Activated T-cell treated with anti-CD3 and anti-CD28 coated beads, Interleukin-2, amount 50 U/mL, for 1 hour (primary cell): Measurements from ENCODE around the gene PAK2.
"Not testable (repeated sequence)": the region's sequence is repeated elsewhere in the genome, so short reads cannot be mapped to it uniquely, and the experiment has no call there.

Experiments
- DNase-seq: peaks from one replicate; pipeline ENCODE4 v3.0.0-alpha.2; 2020

The PAK2 gene

GRCh38 chr3:196790636-196791035 is 51.0 kb downstream of the PAK2 start:
- no peak for DNase-seq

- no peak for DNase-seq
These were observed 53.1 kb downstream of the PAK2 start for GRCh38 chr3:196792771-196793170.

- no peak for DNase-seq
These were observed 53.6 kb downstream of the PAK2 start for GRCh38 chr3:196793246-196793645.

DNA sequence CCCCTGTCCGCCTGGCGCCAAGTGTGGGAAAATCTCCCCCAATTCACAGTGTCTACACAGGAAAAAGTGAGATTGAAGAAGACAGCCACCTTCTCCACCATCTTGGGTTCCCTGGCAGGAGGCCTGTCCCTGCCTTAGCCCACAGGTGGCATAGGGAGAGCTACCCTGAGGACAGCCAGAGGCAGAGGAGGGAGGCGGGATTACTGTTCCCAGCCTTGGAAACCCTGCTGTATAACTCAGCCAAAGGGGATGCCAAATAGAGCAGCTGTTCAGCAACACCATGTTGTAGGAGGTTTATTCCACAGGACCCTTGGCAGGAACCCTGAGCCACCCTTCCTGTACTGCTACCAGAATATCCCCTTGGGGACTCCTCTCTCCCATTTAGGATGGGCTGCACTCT is 54.8 kb downstream of the PAK2 start:
- DNase-seq: no peak

DNA sequence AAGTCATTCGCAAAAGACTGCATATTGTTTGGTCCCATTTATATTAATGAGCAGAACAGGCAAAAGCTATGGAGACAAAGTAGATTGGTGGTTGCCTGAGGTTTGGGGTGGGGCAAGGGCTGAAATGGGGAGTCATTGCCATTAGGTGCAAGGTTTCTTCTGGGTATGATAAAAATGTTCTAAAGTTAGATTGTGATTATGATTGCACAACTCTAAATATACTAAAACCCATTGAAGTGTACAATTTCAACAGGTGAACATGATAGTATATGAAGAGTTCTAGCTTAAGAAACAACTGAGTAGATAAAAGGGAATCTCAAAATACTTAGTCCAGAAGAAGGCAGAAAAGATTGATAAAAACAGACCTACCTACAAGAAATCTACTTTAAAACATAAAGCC is 56.7 kb downstream of the PAK2 start:
- no peak for DNase-seq

GRCh38 chr3:196800742-196801434 is 61.2 kb downstream of the PAK2 start:
- DNase-seq: no peak

- DNase-seq: no peak
These were observed 64.3 kb downstream of the PAK2 start for GRCh38 chr3:196803891-196804468.

DNA sequence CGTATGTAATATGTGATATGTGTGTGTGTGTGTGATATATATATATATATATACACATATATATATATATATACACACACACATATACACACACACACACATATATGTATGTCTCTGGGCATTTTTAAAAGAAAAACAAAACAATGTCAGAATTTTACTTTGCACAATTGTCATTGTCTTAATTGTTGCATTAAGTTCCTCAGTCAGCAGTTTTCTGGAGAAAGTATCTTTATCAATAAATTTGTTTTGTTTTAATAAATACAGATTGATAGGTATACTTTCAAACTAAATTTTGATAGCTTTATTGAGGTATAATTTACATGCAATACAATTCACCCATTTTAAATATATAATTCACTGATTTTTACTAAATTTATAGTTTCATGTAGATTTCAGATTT is 65.1 kb downstream of the PAK2 start:
- DNase-seq: no peak

GRCh38 chr3:196810963-196811581 is 71.4 kb downstream of the PAK2 start:
- no peak for DNase-seq

- DNase-seq: no peak
These were observed 73.2 kb downstream of the PAK2 start for GRCh38 chr3:196812853-196813252.

GRCh38 chr3:196813903-196814302 is 74.2 kb downstream of the PAK2 start:
- no peak for DNase-seq

DNA sequence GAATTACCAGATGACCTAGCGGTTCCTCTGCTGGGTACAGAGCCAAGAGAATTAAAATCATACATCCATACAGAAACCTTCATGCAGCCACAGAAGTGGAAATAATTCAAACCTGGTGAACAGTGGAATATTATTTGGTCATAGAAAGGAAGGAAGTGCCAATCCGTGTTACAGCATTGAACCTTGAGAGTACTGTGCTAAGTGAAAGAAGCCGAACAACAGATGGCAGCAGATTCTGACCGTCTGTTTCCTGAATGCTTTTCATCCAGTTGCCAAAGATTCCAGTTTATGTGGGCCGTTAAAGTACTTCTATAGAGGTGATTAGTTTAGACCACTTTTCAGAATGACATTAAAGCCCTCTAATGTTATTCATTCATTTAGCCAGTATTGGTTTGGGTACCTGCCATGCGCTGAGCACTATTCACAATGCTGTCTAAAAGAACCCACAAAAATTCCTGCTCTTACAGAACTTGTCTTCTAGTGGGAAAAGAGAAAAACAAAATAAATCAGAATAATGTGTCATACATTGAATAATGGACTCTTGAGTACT is 82.2 kb downstream of the PAK2 start:
- no peak for DNase-seq

DNA sequence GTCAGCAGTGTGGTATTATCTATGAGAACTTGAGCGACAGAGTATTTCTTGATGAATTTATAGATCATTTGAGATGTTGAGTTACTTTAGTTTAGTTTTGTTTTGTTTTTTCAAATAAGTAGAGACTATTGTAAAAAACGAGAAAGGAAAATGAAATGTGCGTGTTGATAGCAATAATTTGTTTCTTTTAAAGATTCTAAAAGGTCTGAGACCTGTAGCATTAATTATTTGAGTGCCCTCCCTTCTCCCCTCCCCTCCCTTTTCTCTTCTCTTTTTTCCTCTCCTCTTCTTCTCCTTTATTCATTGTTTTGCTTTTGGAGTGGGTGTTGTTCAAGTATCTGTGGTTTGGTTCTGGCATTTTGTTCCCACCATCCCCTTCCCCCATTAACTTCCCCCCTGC is 90.0 kb downstream of the PAK2 start:
- DNase-seq: not testable (repeated sequence)

- no peak for DNase-seq
These were observed 95.4 kb downstream of the PAK2 start for GRCh38 chr3:196835086-196835485.

DNA sequence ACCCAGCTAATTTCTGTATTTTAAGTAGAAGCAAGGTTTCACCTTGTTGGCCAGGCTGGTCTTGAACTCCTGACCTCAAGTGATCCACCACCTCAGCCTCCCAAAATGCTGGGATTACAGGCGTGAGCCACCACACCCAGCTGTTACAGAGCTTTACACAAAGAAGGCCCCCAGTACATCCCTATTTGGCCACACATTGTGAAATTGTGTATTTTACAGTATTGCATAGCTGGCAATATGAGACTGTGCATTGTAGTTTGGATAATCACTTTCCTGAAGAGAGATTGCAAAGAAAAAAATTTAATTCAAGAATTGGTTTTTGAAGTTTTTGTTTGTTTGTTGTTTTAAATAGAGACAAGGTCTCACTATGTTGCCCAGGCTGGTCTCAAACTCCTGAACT is 97.0 kb downstream of the PAK2 start:
- DNase-seq: not testable (repeated sequence)

- peak; percentile 70 for DNase-seq
These were observed 98.3 kb downstream of the PAK2 start for GRCh38 chr3:196837819-196838420.

DNA sequence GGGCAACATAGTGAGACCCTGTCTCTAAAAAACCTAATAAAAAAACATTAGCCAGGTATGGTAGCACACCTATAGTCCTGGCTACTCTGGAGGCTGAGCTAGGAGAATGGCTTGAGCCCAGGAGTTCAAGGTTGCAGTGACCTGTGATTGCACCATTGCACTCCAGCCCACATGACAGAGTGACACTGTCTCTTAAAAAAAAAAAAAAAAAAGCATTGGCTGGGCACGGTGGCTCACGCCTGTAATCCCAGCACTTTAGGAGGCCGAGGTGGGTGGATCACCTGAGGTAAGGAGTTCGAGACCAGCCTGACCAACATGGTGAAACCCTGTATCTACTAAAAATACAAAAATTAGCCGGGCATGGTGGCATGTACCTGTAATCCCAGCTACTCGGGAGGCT is 99.7 kb downstream of the PAK2 start:
- not testable (repeated sequence) for DNase-seq

GRCh38 chr3:196842567-196843434 is 103.1 kb downstream of the PAK2 start:
- DNase-seq: no peak

GRCh38 chr3:196843435-196844110 is 103.9 kb downstream of the PAK2 start:
- DNase-seq: no peak

DNA sequence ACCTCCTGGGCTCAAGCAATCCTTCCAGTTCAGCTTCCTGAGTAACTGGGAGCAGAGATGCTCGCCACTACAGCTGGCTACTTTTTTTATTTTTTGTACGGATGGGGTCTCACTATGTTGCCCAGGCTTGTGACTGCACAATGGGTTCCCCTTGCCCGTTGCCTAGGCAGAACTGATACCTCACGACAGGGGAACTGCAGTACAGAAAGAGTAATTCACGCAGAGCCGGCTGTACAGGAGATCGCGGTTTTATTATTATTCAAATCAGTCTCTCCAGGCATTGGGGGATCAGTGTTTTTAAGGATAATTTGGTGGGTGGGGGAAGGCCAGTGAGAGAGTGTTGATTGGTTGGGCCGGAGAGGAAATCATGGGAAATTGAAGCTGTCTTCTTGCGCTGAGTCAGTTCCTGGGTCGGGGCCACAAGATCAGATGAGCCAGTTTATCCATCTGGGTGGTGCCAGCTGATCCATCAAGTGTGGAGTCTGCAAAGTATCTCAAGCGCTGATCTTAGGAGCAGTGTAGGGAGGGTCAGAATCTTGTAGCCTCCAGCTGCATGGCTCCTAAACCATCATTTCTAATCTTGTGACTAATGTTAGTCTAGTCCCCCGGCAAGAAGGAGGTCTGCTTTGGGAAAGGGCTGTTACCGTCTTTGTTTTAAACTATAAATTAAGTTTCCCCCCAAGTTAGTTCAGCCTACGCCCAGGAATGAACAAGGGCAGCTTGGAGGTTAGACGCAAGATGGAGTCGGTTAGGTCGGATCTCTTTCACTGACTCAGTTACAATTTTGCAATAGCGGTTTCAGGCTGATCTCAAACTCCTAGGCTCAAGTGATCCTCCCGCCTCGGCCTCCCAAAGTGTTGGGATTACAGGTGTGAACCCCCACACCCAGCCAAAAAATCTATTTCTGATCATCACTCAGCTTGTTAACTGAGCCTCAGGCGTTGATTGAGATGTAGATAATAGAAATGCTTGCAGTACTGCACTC is 104.9 kb downstream of the PAK2 start:
- not testable (repeated sequence) for DNase-seq

- not testable (repeated sequence) for DNase-seq
These were observed 108.7 kb downstream of the PAK2 start for GRCh38 chr3:196848375-196848774.
